T-helper 22 cell (primary cell): ENCODE results near the gene TMEM42.
"Not testable (repeated sequence)": the region's sequence is repeated elsewhere in the genome, so short reads cannot be mapped to it uniquely, and the experiment has no call there.

Experiments used
- DNase-seq: peaks from one replicate; pipeline ENCODE4 v3.0.0-alpha.2; 2020; ENCODE audit warnings: low read depth

Gene TMEM42

DNA sequence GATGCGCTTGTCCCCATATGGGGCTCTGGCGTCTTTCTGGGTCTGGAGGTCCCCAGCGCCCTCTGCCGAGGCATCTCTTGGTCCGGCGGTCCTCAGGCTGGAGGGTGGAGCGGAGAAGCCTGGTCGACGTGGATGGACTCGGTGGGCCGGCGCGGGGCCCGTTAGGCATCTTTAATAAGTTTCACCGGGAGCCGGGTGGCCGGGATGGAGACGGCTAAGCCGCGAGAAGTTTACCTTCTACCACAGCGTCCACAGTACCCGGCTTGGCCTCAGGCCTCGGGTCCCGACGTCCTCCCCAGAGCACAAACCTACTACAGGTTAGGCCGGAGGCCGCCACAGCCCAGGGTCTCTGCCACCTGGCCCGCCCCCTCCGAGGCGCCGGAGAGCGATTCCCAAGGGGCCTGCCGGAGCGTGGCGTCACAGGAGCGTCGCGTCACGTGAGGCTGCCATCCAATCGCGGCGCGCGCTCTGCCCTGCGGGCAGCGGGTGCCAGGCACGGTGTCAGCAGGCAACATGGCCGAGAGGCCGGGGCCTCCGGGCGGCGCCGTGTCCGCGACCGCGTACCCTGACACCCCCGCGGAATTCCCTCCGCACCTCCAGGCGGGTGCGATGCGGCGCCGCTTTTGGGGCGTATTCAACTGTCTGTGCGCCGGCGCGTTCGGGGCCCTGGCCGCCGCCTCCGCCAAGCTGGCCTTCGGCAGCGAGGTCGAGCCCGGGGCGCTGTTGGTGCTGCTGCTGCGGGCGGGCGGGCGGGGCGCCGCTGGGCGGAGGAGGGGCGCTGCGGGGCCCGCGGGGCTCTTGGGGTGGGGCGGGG lies at the start of gene TMEM42:
TMEM42 (plus strand) TSS at position 501 of the 814 bp plus-strand sequence; CDS start at position 514, 13 bp downstream.
- peak; percentile 77 for DNase-seq

DNA sequence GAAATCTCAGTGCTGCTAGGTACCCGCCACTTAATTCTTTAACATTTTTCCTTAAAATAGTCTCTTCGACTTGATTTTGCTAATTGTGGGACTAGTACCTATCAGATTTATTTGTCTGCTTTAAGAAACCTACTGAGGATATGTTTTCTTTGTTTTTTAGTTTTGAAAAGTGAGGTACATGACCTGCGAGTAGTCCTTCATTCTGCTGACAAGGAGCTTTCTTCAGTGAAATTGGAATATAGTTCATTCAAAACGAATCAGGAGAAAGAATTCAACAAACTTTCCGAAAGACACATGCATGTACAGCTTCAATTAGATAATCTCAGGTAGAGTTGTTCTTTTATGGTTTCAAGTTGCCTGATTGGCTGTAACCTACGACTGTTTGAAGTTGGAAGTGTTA lies 47.0 kb upstream of the TMEM42 start:
- no peak for DNase-seq

DNA sequence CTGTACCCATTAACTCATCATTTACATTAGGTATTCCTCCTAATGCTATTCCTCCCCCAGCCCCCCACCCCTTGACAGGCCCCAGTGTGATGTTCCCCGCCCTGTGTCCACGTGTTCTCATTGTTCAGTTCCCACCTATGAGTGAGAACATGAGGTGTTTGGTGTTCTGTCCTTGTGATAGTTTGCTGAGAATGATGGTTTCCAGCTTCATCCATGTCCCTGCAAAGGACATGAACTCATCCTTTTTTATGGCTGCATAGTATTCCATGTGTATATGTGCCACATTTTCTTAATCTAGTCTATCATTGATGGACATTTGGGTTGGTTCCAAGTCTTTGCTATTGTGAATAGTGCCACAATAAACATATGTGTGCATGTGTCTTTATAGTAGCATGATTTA lies 45.4 kb upstream of the TMEM42 start:
- not testable (repeated sequence) for DNase-seq

DNA sequence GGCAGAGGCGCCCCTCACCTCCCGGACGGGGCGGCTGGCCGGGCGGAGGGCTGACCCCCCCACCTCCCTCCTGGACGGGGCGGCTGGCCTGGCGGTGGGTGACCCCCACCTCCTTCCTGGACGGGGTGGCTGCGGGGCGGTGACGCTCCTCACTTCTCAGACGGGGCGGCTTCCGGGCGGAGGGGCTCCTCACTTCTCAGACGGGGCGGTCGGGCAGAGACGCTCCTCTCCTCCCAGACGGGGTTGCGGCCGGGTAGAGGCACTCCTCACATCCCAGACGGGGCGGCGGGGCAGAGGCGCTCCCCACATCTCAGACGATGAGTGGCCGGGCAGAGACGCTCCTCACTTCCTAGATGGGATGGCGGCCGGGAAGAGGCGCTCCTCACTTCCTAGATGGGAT lies 40.5 kb upstream of the TMEM42 start:
- DNase-seq, result not testable (repeated sequence)

DNA sequence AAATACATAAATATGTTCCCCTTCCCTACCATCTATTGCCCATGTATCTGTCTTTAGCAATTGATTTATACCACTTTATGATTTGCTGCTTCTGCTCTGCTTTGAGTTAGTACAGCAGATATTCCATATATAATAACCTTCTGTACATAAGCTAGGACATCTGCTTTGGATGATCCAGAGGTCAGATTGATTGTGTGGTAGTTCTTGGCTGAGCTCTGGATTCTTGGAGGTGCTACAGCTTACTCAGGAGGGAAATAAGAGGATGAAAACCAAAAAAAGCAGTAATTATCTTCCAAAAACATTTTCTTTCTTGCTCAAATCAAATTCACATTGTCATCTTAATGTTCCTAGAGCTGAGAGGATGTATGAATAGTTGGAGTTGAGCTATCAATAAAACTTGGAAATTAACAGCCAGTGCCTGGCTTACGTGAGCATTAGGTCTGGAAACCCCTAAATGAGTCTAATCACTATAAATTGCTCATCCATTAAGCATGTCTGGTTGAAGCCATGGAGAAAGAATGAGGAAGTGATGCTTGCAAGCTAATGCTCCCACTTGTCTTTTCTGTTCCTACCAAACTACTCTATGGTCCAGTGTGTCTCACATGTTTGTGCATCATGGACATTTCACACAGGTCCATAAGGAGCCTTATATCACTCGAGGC lies 36.3 kb upstream of the TMEM42 start:
- DNase-seq, result no peak

DNA sequence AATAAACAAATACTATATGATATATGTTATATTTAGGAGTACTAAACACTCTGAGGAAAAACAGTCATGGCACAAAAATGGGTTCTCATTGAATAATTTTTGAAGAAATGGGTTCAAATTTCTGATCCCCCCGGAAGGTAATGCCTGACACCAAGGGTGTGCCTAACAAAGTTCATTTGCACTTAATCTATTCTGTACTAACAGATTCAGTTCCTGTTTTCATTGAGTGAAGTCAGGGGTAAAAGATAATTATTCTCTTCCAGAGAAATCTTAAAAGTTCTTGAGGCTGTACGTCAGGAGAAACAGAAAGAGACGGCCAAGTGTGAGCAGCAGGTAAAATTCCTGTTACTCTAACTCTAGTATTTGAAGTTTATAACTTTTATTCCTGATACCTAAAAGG lies 34.5 kb upstream of the TMEM42 start:
- DNase-seq, result no peak

DNA sequence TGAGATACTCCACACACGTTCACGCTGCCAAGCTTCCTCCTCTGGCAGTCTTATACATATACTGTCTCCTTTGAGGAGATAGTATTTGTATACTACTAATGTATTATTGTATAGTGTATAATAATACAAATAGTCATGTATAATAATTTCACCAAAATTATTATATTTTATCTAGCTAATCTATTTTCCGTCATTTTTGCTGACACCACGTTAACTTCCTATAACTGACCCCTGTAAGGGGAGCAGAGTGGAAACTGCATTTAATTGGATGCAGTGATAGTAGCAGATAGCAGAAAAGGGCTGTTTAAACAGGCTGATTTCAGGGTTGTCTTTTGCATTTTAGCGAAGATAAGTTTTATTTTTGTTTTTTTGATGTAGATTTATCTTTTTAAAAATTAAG lies 30.5 kb upstream of the TMEM42 start:
- DNase-seq, result no peak

DNA sequence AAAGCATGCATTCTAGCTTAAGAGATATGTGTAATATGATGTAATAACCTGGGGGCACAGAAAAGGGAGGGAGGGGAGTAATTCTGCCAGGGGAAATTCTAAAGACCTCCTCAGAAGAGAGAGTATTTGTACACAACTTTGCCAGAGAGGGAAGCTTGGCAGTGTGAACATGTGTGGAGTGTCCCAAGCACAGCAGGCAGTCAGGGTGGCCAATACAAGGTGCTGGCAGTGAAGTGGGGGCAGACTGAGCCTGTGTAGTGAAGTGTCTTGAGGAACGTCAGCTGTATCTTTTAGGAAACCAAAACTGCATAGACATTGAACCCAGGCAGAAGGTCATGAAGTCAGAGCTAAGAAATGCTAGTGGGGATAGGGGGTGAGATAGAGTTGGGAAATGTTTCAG lies 29.7 kb upstream of the TMEM42 start:
- DNase-seq, result no peak

DNA sequence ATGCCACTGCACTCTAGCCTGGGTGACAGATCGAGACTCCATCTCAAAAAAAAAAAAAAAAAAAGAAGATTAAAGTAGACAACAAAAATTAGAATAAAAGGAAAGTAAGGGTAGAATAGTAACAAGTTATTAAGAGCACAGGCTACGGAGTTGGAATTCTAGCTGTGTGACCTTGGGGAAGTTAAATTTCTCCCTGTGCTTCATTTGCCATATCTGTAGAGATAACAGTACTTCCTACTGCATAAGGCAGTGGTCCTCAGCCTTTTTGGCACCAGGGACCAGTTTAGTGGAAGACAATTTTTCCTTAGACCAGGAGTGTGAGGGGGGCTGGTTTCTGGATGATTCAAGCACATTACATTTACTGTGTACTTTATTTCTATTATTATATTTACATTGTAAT lies 28.7 kb upstream of the TMEM42 start:
- DNase-seq, result no peak

DNA sequence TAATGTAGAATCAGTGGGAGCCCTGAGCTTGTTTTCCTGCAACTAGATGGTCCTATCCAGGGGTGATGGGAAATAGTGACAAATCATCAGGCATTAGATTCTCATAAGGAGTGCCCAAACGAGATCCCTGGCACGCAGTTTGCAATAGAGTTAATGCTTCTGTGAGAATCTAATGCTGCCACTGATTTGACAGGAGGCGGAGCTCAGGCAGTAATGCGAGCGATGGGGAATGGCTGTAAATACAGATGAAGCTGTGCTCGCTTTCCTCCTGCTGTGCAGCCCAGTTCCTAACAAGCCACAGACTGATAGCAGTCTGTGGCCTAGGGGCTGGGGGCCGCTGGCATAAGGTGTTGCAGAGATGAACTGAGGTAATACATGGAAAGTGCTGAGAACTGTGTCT lies 28.3 kb upstream of the TMEM42 start:
- DNase-seq, result no peak

DNA sequence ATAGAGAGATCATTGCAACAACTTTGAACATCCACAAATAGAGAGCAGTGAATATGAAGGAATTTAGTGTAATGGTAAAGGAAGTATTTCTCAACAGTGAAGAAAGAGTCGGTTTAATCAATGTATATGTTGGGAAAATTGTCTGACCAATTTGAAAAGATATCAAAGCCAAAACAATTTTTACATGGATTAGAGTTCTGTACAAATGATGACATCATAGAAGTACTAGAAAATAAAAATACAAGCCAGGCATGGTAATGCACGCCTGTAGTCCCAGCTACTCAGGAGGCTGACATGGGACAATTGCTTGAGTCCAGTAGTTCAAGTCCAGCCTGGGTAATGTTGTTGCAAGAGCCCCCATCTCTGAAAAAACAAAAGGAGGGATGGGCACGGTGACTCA lies 26.0 kb upstream of the TMEM42 start:
- DNase-seq, result no peak

DNA sequence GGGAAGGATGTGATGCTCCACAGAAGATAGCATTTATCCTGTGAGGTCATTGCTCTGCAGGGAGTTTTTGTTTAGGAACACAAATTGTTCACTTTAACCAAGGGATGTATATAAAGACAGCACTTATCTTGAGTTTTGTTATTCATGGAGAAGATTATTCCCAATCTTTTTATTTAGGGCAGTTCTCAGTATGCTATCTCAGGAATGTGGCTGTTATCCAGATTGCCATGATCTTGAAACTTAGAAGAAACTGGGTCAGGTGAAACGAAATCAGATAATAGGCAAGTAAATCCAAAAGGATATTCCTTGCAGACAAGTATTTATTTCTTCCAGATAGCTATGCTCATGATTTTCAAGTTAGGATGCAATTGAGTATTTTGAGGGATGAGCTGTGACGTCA lies 19.3 kb upstream of the TMEM42 start:
- no peak for DNase-seq

DNA sequence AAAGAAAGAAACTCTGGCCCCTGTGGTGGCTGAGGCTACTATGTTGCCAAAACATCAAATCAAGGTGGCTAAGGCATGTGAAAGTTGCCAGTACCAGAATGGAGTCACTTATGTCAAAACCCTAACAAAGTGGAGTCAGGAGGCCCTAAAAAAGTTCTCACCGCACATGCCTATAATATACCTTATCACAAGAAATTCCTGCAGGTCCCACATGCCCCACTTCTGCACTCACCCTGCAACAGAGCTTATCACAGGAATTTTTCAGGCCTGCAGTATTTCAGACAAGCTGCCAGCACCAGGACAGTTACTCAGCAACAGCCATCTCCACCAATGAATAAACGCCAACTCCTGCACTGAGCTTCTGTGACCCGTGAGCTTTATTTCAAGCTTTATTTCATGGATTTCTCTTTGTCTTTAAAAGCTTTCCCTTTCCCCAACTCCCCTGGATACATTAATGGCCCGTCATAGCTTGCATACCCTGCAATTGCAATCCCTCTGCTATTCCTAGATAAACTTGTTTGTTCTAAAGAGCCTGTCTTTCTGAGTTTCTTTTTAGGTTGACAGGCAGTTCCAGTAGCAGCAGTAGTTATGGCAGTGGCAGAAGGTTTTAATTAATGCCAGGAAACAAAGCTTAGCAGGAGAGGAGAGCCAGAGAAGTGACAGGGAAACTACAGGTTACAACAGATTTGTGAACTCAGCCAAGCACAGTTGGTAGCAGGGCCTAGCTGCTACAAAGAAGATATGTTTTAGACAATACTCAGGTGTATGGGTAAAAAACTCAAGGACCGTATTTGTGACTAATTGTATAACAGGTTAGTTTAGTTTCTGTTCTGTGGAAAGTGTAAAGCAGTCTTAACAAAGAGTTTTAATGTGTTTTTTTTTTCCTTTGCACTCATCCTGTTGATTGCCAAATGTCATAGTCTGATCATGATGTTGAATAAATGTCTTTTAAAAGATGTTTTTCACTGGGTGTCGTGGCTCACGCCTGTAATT lies 15.9 kb upstream of the TMEM42 start:
- DNase-seq, result no peak

DNA sequence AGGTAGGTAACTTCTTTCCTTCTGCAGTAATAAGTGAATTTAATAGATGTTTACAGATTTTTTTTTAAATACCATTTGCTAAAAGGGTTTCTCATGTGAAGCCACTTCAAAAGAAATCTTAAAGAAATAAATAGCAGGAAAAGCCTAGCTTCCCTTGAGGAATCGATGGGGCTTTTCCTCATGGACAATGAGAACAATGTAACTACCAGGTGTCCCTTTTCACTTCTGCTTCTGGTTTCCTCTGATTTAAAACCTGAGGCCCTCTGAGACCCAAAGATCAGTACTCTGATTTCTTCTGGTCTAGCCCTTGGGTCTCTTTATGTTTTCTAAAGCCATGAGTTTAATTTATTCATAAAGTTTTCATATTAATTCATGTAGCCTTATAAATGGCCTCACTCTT lies 13.1 kb upstream of the TMEM42 start:
- DNase-seq, result no peak

DNA sequence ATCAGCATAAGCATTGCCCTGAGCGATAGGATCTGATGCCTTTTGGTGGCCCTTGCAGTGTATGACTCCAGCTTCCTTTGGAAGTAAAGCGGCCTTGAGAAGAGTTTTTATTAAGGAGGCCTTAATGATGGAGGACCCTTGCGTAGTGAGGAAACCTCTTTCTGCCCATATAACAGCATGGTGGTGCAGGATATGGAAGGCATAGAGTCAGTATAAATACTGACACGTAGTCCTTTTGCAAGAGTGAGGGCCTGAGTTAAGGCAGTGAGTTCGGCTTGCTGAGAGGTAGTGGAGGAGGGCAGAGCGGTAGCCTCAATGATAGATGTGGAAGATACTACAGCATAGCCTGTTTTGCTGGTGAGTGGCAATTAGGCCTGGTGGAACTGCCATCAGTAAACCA lies 5.0 kb upstream of the TMEM42 start:
- DNase-seq, result not testable (repeated sequence)

DNA sequence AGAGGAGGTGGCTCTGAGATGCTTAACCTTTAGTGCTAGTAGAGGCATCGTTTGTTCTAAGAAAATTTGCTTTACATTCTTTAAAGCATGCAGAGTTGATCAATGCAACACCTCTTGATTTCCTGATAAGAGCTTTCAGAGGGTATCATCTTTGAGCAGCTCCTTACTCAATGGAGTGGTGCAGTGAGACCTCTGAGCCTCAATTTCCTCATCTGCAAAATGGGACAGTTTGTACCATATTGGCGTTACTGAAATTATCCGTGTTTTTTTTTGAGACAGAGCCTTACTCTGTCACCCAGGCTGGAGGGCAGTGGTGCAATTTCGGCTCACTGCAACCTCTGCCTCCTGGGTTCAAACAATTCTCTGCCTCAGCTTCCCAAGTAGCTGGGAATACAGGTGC lies 1.6 kb upstream of the TMEM42 start:
- DNase-seq, result no peak

DNA sequence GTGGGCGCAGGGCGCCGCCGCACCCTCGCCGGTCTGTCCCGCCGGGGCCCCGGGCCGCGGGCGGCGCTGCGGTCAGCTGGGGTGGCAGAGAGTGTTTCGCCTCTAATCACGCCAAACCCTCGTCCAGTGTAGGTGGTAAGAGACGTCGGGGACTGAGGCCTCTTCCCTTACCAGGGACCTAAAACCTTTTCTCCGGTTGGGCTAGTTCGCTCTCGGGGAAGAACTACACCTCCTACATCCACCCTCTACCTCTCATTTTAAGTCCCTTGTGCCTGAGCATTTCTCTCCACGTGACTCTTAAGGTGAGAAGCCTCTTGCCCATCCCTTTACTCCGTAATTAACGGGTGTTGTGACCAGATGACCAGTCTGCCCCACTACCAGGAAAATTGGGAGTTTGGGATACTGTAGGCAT lies 520 bp downstream of the TMEM42 start:
- DNase-seq, result no peak

DNA sequence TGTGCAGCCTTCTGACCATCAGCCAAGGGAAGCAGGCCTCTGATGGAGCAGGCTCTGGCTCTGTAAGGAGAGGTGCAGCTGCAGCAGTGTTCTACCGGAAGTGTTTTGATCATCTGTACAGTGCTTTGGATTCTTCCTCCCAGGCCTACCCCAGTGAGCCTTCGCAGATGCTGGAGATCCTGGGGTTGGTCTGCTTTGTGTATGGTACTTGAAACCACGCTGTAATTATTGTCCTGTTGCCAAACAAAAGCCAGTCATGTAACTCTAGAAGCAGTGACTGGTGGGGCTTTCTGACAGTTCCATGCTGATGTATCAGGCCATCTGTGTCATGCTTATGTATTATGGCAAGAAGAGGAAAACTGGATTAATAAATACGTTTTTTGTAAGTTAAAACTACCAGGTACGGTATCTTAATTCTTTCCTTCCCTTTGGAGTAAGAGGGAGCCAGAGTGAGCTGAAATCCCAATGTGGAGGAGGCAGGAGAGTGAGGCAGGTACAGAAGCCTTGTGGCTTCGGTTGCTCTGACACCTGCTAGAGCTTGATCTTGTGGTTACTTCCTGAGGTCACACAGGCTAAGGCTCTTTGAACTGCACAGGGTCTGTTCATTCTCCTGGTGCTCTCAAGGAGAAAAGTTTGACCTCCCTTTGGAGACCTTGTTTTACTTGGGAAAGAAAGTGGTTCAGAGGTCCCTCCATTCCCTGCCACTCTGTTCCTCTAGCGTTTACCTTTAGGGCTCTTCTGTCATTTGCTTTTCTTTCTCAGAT lies 3.7 kb downstream of the TMEM42 start:
- DNase-seq, result no peak

DNA sequence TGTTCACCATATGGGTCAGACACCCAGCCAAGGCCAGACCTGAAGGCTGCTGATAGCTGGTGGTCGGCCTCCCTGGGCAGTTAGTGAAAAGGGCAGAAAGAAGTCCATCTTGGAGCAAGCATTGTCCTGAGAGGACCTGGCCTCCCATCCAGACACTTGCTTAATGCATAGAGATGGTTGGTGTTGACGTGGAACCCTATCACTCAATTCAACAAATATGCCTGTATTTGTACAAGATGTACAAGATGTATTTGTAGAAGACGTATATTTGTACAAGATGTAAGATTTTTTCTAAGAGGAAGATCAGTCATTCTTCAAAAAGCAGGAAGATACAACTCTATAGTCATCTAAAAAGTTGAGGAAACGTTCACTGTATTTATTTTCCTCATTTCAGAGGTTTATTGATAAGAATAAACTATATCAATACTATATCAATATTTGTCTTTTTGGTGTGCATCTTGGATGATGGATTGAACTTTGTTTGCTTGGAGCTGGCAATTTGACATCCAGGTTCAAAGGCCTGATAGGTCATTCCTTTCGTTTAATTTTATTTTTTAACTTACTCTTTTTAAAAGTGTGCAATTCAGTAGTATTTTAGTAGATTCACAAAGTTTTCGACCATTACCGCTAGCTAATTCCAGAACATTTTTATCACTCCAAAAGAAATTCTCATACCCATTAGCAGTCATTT lies 5.9 kb downstream of the TMEM42 start:
- DNase-seq, result no peak

DNA sequence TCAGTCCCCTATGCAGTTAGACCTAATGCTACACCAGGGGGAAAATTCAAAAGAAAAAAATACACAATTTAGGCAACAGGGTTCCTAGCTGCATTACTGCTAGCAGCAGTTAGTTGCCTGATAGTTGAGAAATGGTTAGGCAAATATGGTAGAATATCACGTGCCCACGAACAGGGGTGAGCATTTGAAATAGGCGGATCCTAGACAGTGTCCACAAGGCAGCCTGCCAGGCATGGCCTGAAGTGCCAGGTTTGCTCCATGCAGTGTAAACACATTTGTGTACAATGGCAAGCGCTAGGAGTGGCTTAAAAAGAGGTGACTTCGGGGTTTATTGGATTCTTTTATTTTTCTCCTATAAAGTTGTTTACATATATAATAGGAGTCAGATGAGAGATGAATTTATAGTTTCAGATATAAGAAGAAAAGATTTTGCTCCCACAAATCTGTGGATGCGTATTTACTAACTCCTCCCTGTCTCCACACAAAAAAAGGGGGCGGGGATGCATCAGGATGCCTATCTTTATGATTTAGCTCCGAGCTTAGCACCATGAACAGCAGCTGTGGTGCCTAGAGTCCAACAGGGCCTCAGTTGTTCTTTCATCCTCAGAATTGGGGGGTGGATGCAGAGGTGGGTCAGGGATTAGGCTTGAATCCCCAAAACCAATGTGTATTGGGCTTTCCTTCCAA lies 8.8 kb downstream of the TMEM42 start:
- no peak for DNase-seq

DNA sequence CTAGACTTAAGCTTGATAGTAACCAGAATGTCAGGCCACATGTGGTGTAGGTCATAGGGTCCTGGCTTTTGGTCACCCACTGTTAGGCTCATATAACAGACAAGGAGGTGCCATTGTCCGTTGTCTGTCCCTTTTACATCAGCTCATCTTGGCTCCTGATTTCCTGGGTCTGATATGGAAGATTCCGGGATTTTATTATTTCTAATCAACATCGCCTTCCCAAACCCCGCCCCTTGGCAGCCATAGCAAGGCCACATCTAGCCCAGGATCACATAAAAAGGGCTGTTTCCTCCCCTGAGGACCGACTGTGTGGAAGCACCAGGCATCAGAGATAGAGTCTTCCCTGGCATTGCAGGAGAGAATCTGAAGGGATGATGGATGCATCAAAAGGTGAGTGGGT lies 12.6 kb downstream of the TMEM42 start, which contains the start of gene TGM4:
TGM4 (plus strand) TSS at position 301 of the 400 bp plus-strand sequence; CDS start at position 372, 71 bp downstream.
- DNase-seq, result no peak
